Measurements from ENCODE around the gene LSAMP. TPM values are rescaled to one million over a fixed set of nuclear protein-coding genes. Genes with fewer than 3 reads are reported as not detected.

The LSAMP gene
- total and polyA plus RNA-seq, 2 of the 13 experiments (the other 11 are each of a cell fraction or from before 2014, with no cell fraction given), result not detected

DNA sequence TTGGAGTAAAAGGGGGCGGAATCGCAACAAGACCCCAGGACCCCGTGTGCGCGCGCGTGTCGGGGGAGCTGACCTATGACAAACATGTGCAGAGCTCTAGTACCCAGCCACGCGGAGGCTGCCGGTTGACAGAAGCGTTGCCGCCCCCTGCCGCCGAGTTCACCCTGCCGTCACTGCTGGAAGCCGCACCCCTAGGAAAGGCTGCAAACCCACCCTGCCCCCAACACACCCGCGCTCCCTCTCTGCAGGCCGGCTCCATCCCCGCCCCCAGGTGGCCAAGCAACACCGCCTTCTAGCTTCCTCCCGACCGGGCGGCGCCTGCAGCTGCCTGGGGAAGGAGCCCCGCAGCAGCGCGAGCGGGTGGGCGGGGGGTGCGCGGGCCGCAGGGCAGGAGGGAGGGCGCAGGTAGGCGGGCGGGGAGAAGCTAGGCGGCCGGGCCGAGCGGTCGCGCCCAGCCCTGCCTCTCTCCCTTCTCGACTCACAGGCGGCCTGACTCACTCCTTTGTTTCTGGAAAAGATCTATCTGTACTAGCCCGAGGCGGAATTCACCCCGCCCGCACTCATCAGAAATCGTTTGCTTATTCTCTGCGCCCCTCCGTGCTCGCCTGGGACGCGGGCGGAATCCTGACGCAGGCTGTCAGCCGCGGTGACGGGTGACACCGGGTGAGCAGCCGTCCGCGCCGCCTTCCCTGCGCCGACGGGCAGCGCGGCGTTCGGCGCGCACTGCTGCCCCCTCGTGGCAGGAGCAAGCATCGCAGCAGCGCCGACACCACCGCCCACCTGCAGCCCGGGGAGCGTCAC lies 661.1 kb downstream of the LSAMP start (continued):
- TF ChIP-seq, protein P1, sequence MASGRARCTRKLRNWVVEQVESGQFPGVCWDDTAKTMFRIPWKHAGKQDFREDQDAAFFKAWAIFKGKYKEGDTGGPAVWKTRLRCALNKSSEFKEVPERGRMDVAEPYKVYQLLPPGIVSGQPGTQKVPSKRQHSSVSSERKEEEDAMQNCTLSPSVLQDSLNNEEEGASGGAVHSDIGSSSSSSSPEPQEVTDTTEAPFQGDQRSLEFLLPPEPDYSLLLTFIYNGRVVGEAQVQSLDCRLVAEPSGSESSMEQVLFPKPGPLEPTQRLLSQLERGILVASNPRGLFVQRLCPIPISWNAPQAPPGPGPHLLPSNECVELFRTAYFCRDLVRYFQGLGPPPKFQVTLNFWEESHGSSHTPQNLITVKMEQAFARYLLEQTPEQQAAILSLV (CRISPR knock-in tag; IDR thresholded peaks at IDR 0.05; ENCODE audit: borderline replicate concordance), result no peak
- peak; percentile 82 for TF ChIP-seq RBFOX2 (IDR thresholded peaks at IDR 0.05; ENCODE audit: low read depth, low read length)
- TF ChIP-seq, protein P2, sequence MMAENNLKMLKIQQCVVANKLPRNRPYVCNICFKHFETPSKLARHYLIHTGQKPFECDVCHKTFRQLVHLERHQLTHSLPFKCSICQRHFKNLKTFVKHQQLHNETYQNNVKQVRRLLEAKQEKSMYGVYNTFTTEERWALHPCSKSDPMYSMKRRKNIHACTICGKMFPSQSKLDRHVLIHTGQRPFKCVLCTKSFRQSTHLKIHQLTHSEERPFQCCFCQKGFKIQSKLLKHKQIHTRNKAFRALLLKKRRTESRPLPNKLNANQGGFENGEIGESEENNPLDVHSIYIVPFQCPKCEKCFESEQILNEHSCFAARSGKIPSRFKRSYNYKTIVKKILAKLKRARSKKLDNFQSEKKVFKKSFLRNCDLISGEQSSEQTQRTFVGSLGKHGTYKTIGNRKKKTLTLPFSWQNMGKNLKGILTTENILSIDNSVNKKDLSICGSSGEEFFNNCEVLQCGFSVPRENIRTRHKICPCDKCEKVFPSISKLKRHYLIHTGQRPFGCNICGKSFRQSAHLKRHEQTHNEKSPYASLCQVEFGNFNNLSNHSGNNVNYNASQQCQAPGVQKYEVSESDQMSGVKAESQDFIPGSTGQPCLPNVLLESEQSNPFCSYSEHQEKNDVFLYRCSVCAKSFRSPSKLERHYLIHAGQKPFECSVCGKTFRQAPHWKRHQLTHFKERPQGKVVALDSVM (CRISPR knock-in tag; IDR thresholded peaks at IDR 0.05), result no peak
- no peak for TF ChIP-seq CBX2 (IDR thresholded peaks at IDR 0.05; ENCODE audit: low read depth, low read length)
- no peak for TF ChIP-seq CBX2 (CRISPR knock-in tag; IDR thresholded peaks at IDR 0.05; ENCODE audit: low read depth)
- TF ChIP-seq, protein P3, sequence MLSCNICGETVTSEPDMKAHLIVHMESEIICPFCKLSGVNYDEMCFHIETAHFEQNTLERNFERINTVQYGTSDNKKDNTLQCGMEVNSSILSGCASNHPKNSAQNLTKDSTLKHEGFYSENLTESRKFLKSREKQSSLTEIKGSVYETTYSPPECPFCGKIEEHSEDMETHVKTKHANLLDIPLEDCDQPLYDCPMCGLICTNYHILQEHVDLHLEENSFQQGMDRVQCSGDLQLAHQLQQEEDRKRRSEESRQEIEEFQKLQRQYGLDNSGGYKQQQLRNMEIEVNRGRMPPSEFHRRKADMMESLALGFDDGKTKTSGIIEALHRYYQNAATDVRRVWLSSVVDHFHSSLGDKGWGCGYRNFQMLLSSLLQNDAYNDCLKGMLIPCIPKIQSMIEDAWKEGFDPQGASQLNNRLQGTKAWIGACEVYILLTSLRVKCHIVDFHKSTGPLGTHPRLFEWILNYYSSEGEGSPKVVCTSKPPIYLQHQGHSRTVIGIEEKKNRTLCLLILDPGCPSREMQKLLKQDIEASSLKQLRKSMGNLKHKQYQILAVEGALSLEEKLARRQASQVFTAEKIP (CRISPR knock-in tag; IDR thresholded peaks at IDR 0.05; ENCODE audit: borderline replicate concordance), result no peak
- TF ChIP-seq, protein P4, sequence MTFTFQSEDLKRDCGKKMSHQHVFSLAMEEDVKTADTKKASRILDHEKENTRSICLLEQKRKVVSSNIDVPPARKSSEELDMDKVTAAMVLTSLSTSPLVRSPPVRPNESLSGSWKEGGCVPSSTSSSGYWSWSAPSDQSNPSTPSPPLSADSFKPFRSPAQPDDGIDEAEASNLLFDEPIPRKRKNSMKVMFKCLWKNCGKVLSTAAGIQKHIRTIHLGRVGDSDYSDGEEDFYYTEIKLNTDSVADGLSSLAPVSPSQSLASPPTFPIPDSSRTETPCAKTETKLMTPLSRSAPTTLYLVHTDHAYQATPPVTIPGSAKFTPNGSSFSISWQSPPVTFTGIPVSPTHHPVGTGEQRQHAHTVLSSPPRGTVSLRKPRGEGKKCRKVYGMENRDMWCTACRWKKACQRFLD (CRISPR knock-in tag; IDR thresholded peaks at IDR 0.05; ENCODE audit: borderline replicate concordance), result no peak
- TF ChIP-seq ZSCAN22 (CRISPR knock-in tag; IDR thresholded peaks at IDR 0.05), result no peak; the same call in 1 of the 2 replicates
- TF ChIP-seq SMAD3 (CRISPR knock-in tag; IDR thresholded peaks at IDR 0.05), result no peak
- peak; percentile 94 for TF ChIP-seq REPIN1 (CRISPR knock-in tag; IDR thresholded peaks at IDR 0.05; ENCODE audit: borderline replicate concordance, low read depth)
- TF ChIP-seq ZNF790 (CRISPR knock-in tag; IDR thresholded peaks at IDR 0.05; ENCODE audit: borderline replicate concordance), result 0 out of 2 replicates have a peak, but pooled peaks have one; percentile 62
- TF ChIP-seq, protein P5, sequence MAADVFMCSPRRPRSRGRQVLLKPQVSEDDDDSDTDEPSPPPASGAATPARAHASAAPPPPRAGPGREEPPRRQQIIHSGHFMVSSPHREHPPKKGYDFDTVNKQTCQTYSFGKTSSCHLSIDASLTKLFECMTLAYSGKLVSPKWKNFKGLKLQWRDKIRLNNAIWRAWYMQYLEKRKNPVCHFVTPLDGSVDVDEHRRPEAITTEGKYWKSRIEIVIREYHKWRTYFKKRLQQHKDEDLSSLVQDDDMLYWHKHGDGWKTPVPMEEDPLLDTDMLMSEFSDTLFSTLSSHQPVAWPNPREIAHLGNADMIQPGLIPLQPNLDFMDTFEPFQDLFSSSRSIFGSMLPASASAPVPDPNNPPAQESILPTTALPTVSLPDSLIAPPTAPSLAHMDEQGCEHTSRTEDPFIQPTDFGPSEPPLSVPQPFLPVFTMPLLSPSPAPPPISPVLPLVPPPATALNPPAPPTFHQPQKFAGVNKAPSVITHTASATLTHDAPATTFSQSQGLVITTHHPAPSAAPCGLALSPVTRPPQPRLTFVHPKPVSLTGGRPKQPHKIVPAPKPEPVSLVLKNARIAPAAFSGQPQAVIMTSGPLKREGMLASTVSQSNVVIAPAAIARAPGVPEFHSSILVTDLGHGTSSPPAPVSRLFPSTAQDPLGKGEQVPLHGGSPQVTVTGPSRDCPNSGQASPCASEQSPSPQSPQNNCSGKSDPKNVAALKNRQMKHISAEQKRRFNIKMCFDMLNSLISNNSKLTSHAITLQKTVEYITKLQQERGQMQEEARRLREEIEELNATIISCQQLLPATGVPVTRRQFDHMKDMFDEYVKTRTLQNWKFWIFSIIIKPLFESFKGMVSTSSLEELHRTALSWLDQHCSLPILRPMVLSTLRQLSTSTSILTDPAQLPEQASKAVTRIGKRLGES (CRISPR knock-in tag; IDR thresholded peaks at IDR 0.05; ENCODE audit: borderline replicate concordance), result no peak
- peak; percentile 74 for TF ChIP-seq SALL1 (CRISPR knock-in tag; IDR thresholded peaks at IDR 0.05)
- TF ChIP-seq TBP (CRISPR knock-in tag; IDR thresholded peaks at IDR 0.05), result no peak
- peak; percentile 58; the same call in 1 of the 2 replicates for TF ChIP-seq ZNF121 (CRISPR knock-in tag; IDR thresholded peaks at IDR 0.05)
- peak; percentile 90 for TF ChIP-seq ZNF430 (CRISPR knock-in tag; IDR thresholded peaks at IDR 0.05)
- peak; percentile 58; the same call in 1 of the 2 replicates for TF ChIP-seq SPEN (CRISPR knock-in tag; IDR thresholded peaks at IDR 0.05; ENCODE audit: low read depth)

All from HepG2 (cell line).